DOHH2 (cell line): ENCODE results near the gene CDKAL1.

ENCODE experiments used
- CTCF ChIP-seq: fragments of 200-600 bp; sonication (generic); IDR thresholded peaks from one replicate; pipeline ENCODE4 v1.5.1; 2014; ENCODE audit warnings: antibody characterized with exemption, mild to moderate bottlenecking, low read depth, low read length; ENCODE audit not compliant: poor library complexity, severe bottlenecking
- EZH2phosphoT487 ChIP-seq: fragments of 200-600 bp; sonication (generic); IDR thresholded peaks from 2 replicates; pipeline ENCODE4 v1.6.1; 2017; ENCODE audit warnings: borderline replicate concordance, mild to moderate bottlenecking, antibody characterized with exemption, low read length, moderate library complexity, mixed read lengths

GRCh38 chr6:20960067-20960466 is 425.8 kb downstream of the CDKAL1 start:
- TF ChIP-seq CTCF: no peak
- TF ChIP-seq EZH2phosphoT487: no peak
